Adipocyte (in vitro differentiated cells): ENCODE results near the gene DOCK2.

Source experiments
- DNase-seq: peaks from one replicate; pipeline ENCODE4 v3.0.0-alpha.2; 2015; ENCODE audit warnings: low read depth
- H3K27me3 ChIP-seq: replicated peaks from 2 replicates; pipeline ENCODE4 v1.7.0; 2013; ENCODE audit warnings: mild to moderate bottlenecking, low read length, moderate library complexity; ENCODE audit not compliant: control insufficient read depth, insufficient read depth
- H3K36me3 ChIP-seq: 2 replicates; pipeline ENCODE4 v1.7.0; 2013; ENCODE audit warnings: low read length, mild to moderate bottlenecking, moderate library complexity; ENCODE audit not compliant: control insufficient read depth, insufficient read depth, severe bottlenecking
- H3K4me1 ChIP-seq: 2 replicates; pipeline ENCODE4 v1.7.0; 2013; ENCODE audit warnings: mild to moderate bottlenecking, low read length, moderate library complexity; ENCODE audit not compliant: control insufficient read depth, insufficient read depth
- H3K4me3 ChIP-seq: 2 replicates; pipeline ENCODE4 v1.7.0; 2013; ENCODE audit warnings: mild to moderate bottlenecking, low read length, moderate library complexity
- H3K9ac ChIP-seq: 2 replicates; pipeline ENCODE4 v1.7.0; 2013; ENCODE audit warnings: mild to moderate bottlenecking, low read length, moderate library complexity
- H3K9me3 ChIP-seq: 2 replicates; pipeline ENCODE4 v1.7.0; 2013; ENCODE audit warnings: mild to moderate bottlenecking, low read length, moderate library complexity; ENCODE audit not compliant: control insufficient read depth

The DOCK2 gene

GRCh38 chr5:169637085-169637548, at the start of gene DOCK2:
TSS of gene DOCK2 (plus strand) at chr5:169637275. CDS start at chr5:169637327, 52 bp downstream.
- DNase-seq: no peak
- Histone ChIP-seq H3K27me3 (no peaks in the 10 kb centered on the region), H3K36me3 (no peaks in the 10 kb centered on the region), H3K9me3 (peaks cover 16% of the 10 kb centered on the region), H3K4me1 (peaks cover 5% of the 10 kb centered on the region), H3K9ac (no peak within 1 kb of the TSS), H3K4me3 (peak within 1 kb of the TSS; percentile 64)

DNA sequence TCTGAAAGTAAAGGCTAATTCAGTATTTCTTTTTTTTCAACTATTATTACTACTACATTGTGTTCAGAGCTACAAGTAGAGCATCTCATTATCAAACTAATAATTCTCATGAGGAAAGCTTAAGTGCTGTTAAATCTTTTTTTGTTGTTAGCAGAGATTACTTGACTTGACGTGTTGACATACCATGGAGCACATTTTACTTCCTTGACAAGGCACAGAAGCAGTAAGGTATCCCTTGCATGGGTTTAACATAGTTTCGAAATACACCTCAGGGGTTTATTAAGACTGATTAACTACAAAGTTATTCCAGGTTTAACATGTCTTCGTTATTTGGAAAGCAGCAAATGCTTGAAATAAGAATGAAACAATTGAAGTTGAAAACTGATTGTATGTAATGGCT, 46.5 kb upstream of the DOCK2 start:
- Histone ChIP-seq H3K9me3 (no peaks in the 10 kb centered on the region), H3K36me3 (peaks cover 70% of the 10 kb centered on the region)

GRCh38 chr5:169591636-169592035, 45.4 kb upstream of the DOCK2 start:
- peaks cover 81% of the 10 kb centered on the region for H3K36me3 ChIP-seq
- no peak overlapping the region for H3K9ac ChIP-seq
- H3K4me3 ChIP-seq: no peak overlapping the region
- DNase-seq: peak; percentile 22
- peaks cover 9% of the 10 kb centered on the region for H3K4me1 ChIP-seq
- no peaks in the 10 kb centered on the region for H3K27me3 ChIP-seq
- H3K9me3 ChIP-seq: no peaks in the 10 kb centered on the region

More for the DNA sequence above, 46.5 kb upstream of the DOCK2 start:
- no peak for DNase-seq
- Histone ChIP-seq H3K4me3 (no peak overlapping the region), H3K4me1 (peaks cover 17% of the 10 kb centered on the region), H3K27me3 (no peaks in the 10 kb centered on the region), H3K9ac (no peak overlapping the region)

GRCh38 chr5:169592937-169593650, 44.0 kb upstream of the DOCK2 start:
- DNase-seq: no peak
- peaks cover 7% of the 10 kb centered on the region for H3K4me1 ChIP-seq
- H3K9ac ChIP-seq: no peak overlapping the region

GRCh38 chr5:169595172-169595820, 41.8 kb upstream of the DOCK2 start:
- H3K4me3 ChIP-seq: no peak overlapping the region
- no peaks in the 10 kb centered on the region for H3K27me3 ChIP-seq
- no peak for DNase-seq
- no peaks in the 10 kb centered on the region for H3K9me3 ChIP-seq
- H3K36me3 ChIP-seq: peaks cover 96% of the 10 kb centered on the region
- H3K4me1 ChIP-seq: peaks cover 7% of the 10 kb centered on the region
- H3K9ac ChIP-seq: no peak overlapping the region

More at GRCh38 chr5:169592937-169593650, 44.0 kb upstream of the DOCK2 start:
- Histone ChIP-seq H3K36me3 (peaks cover 94% of the 10 kb centered on the region), H3K27me3 (no peaks in the 10 kb centered on the region), H3K4me3 (no peak overlapping the region), H3K9me3 (no peaks in the 10 kb centered on the region)

DNA sequence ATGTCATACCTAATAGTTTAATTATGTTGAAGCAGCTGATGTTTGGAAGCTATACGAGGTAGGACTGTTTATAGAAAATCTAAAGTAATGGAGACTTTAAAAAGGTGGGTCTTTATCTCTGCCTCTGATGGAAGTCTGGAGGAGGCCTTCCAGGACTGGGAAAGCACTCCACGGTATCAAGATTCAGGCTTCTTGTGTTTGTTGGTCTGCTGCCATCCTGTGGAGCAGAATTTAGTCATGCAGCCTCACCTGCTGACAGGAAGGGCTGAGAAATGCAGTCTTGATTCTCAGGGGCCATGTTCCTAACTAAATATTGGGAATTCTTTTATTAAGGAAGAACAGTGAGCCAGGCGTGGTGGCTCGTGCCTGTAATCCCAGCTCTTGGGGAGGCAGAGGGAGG, 37.6 kb upstream of the DOCK2 start:
- no peaks in the 10 kb centered on the region for H3K9me3 ChIP-seq
- H3K9ac ChIP-seq: no peak overlapping the region
- H3K27me3 ChIP-seq: no peaks in the 10 kb centered on the region
- H3K4me3 ChIP-seq: no peak overlapping the region
- peaks cover 89% of the 10 kb centered on the region for H3K36me3 ChIP-seq
- no peak for DNase-seq
- H3K4me1 ChIP-seq: no peaks in the 10 kb centered on the region

DNA sequence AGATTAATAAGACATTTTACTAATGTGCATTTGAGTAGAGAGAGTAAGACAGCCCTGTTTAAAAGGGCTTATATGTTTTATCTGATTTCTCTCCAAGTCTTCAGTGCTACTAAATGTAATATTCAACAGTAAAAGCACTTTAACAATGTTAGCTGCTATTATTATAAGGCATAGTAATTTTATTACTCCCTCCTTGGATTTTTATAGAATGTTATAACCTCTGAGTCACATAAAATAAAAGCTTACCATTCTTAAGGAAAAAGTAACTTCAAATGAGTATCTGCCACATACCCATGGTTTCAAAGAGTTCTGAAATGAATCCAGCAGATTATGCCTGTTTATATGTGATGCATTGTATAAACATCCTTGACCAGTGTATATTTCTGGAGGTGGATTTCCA, 34.5 kb upstream of the DOCK2 start:
- no peak overlapping the region for H3K9ac ChIP-seq
- peaks cover 68% of the 10 kb centered on the region for H3K36me3 ChIP-seq
- no peaks in the 10 kb centered on the region for H3K9me3 ChIP-seq
- no peaks in the 10 kb centered on the region for H3K27me3 ChIP-seq
- peaks cover 6% of the 10 kb centered on the region for H3K4me1 ChIP-seq
- no peak overlapping the region for H3K4me3 ChIP-seq
- DNase-seq: peak; percentile 18

GRCh38 chr5:169606279-169606678, 30.8 kb upstream of the DOCK2 start:
- Histone ChIP-seq H3K4me3 (no peak overlapping the region), H3K9me3 (peaks cover 12% of the 10 kb centered on the region), H3K36me3 (peaks cover 30% of the 10 kb centered on the region), H3K4me1 (peaks cover 13% of the 10 kb centered on the region), H3K27me3 (no peaks in the 10 kb centered on the region), H3K9ac (no peak overlapping the region)
- no peak for DNase-seq

GRCh38 chr5:169607882-169608281, 29.2 kb upstream of the DOCK2 start:
- no peak for DNase-seq
- Histone ChIP-seq H3K9me3 (peaks cover 14% of the 10 kb centered on the region), H3K4me3 (no peak overlapping the region), H3K9ac (no peak overlapping the region), H3K27me3 (no peaks in the 10 kb centered on the region), H3K4me1 (peaks cover 13% of the 10 kb centered on the region), H3K36me3 (peaks cover 18% of the 10 kb centered on the region)

DNA sequence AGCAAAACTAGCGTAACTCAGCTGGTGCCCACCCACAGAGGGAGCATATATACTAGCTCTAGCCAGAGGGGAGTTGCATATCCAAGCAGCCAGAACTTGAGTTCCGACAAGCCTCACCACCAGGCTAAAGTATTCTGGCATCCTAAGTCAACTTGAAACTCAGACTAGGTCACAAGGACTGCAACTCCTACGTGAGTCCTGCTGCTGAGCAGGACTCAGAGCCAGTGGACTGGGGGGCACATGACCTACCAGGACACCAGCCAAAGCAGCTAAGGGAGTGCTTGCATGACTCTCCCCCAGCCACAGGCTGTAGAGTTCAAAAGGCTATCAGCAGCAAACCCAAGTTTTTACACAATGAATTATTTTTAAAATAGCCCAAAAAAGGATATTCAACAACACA, 27.4 kb upstream of the DOCK2 start:
- Histone ChIP-seq H3K4me1 (peaks cover 13% of the 10 kb centered on the region), H3K9me3 (peaks cover 14% of the 10 kb centered on the region), H3K9ac (no peak overlapping the region), H3K27me3 (no peaks in the 10 kb centered on the region), H3K4me3 (no peak overlapping the region), H3K36me3 (peaks cover 7% of the 10 kb centered on the region)
- DNase-seq: no peak

DNA sequence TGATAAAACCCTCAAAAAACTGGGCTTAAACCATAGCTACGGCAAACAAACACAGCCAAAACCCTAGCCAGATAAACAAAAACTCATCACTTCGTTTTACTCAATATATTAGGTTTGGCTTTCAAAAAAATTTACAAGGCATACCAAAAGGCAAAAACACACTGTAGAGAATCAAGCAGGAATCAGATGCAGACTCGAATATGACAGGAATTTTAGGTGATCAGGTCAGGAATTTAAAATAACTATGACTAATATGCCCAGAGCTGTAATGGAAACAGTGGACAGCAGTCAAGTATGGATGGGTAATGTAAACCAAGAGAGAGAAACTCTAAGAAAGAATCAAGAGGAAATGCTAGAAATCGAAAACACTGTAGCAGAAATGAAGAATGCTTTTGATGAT, 26.5 kb upstream of the DOCK2 start:
- no peak overlapping the region for H3K9ac ChIP-seq
- H3K4me3 ChIP-seq: no peak overlapping the region
- H3K9me3 ChIP-seq: peaks cover 14% of the 10 kb centered on the region
- H3K36me3 ChIP-seq: no peaks in the 10 kb centered on the region
- H3K27me3 ChIP-seq: no peaks in the 10 kb centered on the region
- DNase-seq: no peak
- H3K4me1 ChIP-seq: peaks cover 13% of the 10 kb centered on the region
